ENCODE results near the gene SYT1. TPM values are rescaled to one million over a fixed set of nuclear protein-coding genes. Genes with fewer than 3 reads are reported as not detected.

Gene SYT1
- total and polyA plus RNA-seq, 2 of the 4 experiments (the other 2 are of a cell fraction) = 2.8 to 3.0 TPM

GRCh38 chr12:78933014-78933413, 68.4 kb downstream of the SYT1 start:
- Histone ChIP-seq H2BK5ac (ENCODE audit: low read depth, low read length, poor library complexity, severe bottlenecking) (no peak overlapping the region), H3K4me3 (ENCODE audit: insufficient read depth, low read depth, low read length) (no peak overlapping the region), H2BK15ac (ENCODE audit: low read depth, low read length) (no peak overlapping the region), H3K9ac (ENCODE audit: low read depth, low read length) (no peak overlapping the region), H3K9me1 (ENCODE audit: insufficient read depth, low read length) (no peaks in the 10 kb centered on the region), H2AFZ (replicated peaks; ENCODE audit: low read length, poor library complexity) (no peak overlapping the region), H2AK9ac (replicated peaks; ENCODE audit: low read depth, low read length, poor library complexity) (no peak overlapping the region), H3K27me3 (ENCODE audit: control insufficient read depth, insufficient read depth, low read length) (no peaks in the 10 kb centered on the region), H2BK20ac (ENCODE audit: low read depth, low read length) (no peak overlapping the region), H4K8ac (ENCODE audit: low read depth in 2 of 2, low read length in 2 of 2) (no peak overlapping the region), H3K4me2 (ENCODE audit: low read depth, low read length) (no peak overlapping the region), H3K9me3 (ENCODE audit: control insufficient read depth, insufficient read depth, low read length) (no peaks in the 10 kb centered on the region), H4K91ac (ENCODE audit: insufficient read depth, low read depth, low read length) (no peak overlapping the region), H3K56ac (ENCODE audit: extremely low read depth, insufficient read depth, low read length) (no peak overlapping the region), H3K27ac (ENCODE audit: insufficient read depth, low read length) (no peak overlapping the region), H3K4ac (ENCODE audit: low read depth, low read length) (no peak overlapping the region), H3K18ac (ENCODE audit: low read depth, low read length) (no peak overlapping the region), H3K14ac (replicated peaks; ENCODE audit: low read depth, low read length) (no peak overlapping the region), H3K4me1 (ENCODE audit: control insufficient read depth, insufficient read depth, low read length) (peaks cover 5% of the 10 kb centered on the region), H3K36me3 (ENCODE audit: control insufficient read depth, insufficient read depth, low read length) (no peaks in the 10 kb centered on the region), H3K79me1 (ENCODE audit: low read depth in 1 of 2, low read length in 2 of 2) (no peaks in the 10 kb centered on the region), H4K5ac (ENCODE audit: low read depth, low read length) (no peak overlapping the region), H3K23ac (ENCODE audit: low read depth, low read length) (no peak overlapping the region), H2BK120ac (ENCODE audit: low read depth, low read length) (no peak overlapping the region), H2AK5ac (ENCODE audit: low read depth, low read length) (no peak overlapping the region), H4K20me1 (ENCODE audit: insufficient read depth, low read length) (no peaks in the 10 kb centered on the region)
- ChIA-PET CTCF (no interaction called here), POLR2A (ENCODE audit: unreplicated experiment) (no interaction called here)
- WGBS, 2 experiments (ENCODE audit: extremely low coverage in 2 of 2, insufficient read length in 1 of 2) = no CpG with 5 or more reads among the region's 2 CpGs
- dilution Hi-C loops (cut with HindIII; ENCODE audit: low sequenced_read_pairs, unreplicated experiment) = no loop called here
- in situ Hi-C loops (cut with MboI; ENCODE audit: low sequenced_read_pairs) = no loop called here
- TF ChIP-seq USF2 (IDR thresholded peaks at IDR 0.05; ENCODE audit: low read depth, low read length) (no peak), CEBPB (IDR thresholded peaks at IDR 0.05; ENCODE audit: low read depth, low read length) (peak; percentile 17; the same call in 1 of the 2 replicates)
- intact Hi-C loops (cut with micrococcal nuclease) = no loop called here
- ATAC-seq (ENCODE audit: low read depth) (no peak), DNase-seq (peak; percentile 23)
- no TSS peak for BruUV-seq (replicated peaks)
